GM21515 (cell line): Measurements from ENCODE around the gene NDUFV2.
"Not testable (repeated sequence)": the region's sequence is repeated elsewhere in the genome, so short reads cannot be mapped to it uniquely, and the experiment has no call there.

Source experiments
- ATAC-seq: cut with Tn5 transposase; IDR thresholded peaks from one replicate; pipeline ENCODE4 v1.9.1; 2021; ENCODE audit not compliant: unreplicated experiment

NDUFV2 gene

GRCh38 chr18:9090578-9090977 lies 11.9 kb upstream of the NDUFV2 start:
- ATAC-seq: no peak

GRCh38 chr18:9091066-9091476 lies 11.4 kb upstream of the NDUFV2 start:
- no peak for ATAC-seq

- ATAC-seq: no peak
These were observed 9.8 kb upstream of the NDUFV2 start for GRCh38 chr18:9092665-9093064.

- ATAC-seq: not testable (repeated sequence)
These were observed 9.4 kb upstream of the NDUFV2 start for GRCh38 chr18:9093109-9093508.

GRCh38 chr18:9094307-9095226 lies 7.9 kb upstream of the NDUFV2 start:
- ATAC-seq: no peak

GRCh38 chr18:9095297-9096006 lies 7.0 kb upstream of the NDUFV2 start:
- ATAC-seq: peak; percentile 82

GRCh38 chr18:9096007-9096371 lies 6.5 kb upstream of the NDUFV2 start:
- ATAC-seq: no peak

- no peak for ATAC-seq
These were observed 5.8 kb upstream of the NDUFV2 start for GRCh38 chr18:9096685-9097084.

GRCh38 chr18:9097349-9097748 lies 5.2 kb upstream of the NDUFV2 start:
- ATAC-seq: no peak

GRCh38 chr18:9100796-9101195 lies 1.7 kb upstream of the NDUFV2 start:
- ATAC-seq: no peak

GRCh38 chr18:9101730-9102507 lies 580 bp upstream of the NDUFV2 start:
- no peak for ATAC-seq

GRCh38 chr18:9103376-9103873 lies 926 bp downstream of the NDUFV2 start:
- ATAC-seq: no peak

- ATAC-seq: no peak
These were observed 1.9 kb downstream of the NDUFV2 start for GRCh38 chr18:9104244-9104901.

GRCh38 chr18:9105420-9105819 lies 2.9 kb downstream of the NDUFV2 start:
- no peak for ATAC-seq

GRCh38 chr18:9106094-9106493 lies 3.6 kb downstream of the NDUFV2 start:
- no peak for ATAC-seq

GRCh38 chr18:9106800-9107584 lies 4.5 kb downstream of the NDUFV2 start:
- ATAC-seq: no peak

GRCh38 chr18:9108911-9109310 lies 6.4 kb downstream of the NDUFV2 start:
- ATAC-seq: no peak

- no peak for ATAC-seq
These were observed 7.0 kb downstream of the NDUFV2 start for GRCh38 chr18:9109523-9109922.

GRCh38 chr18:9113468-9114149 lies 11.1 kb downstream of the NDUFV2 start:
- ATAC-seq: no peak
